ENCODE measurements around the gene KLC3.

Gene KLC3

GRCh38 chr19:45314708-45315245, 25.8 kb upstream of the KLC3 start:
- Histone ChIP-seq H2AK5ac (ENCODE audit: low read length, severe bottlenecking) (no peak overlapping the region), H3K4me1 (ENCODE audit: control insufficient read depth, insufficient read depth, low read depth, low read length) (peaks cover 2% of the 10 kb centered on the region), H3K4ac (ENCODE audit: low read depth in 1 of 2, low read length in 2 of 2) (no peak overlapping the region), H3K4me2 (ENCODE audit: low read length, poor library complexity, severe bottlenecking) (no peak overlapping the region), H3K36me3 (ENCODE audit: control insufficient read depth in 1 of 2, insufficient read depth in 2 of 2, low read depth in 1 of 2, low read length in 2 of 2) (no peaks in the 10 kb centered on the region), H4K8ac (ENCODE audit: low read length) (no peak overlapping the region), H2BK15ac (ENCODE audit: low read depth, poor library complexity, severe bottlenecking) (no peak overlapping the region), H2BK120ac (ENCODE audit: low read depth, low read length) (no peak overlapping the region), H2AFZ (ENCODE audit: low read depth, low read length) (peak overlapping the region; percentile 42), H3K79me1 (replicated peaks; ENCODE audit: low read length, poor library complexity, severe bottlenecking) (no peaks in the 10 kb centered on the region), H2BK5ac (ENCODE audit: low read depth, low read length, poor library complexity, severe bottlenecking) (no peak overlapping the region), H3K9me3 (ENCODE audit: control insufficient read depth, low read length) (no peaks in the 10 kb centered on the region), H3K23ac (ENCODE audit: low read length in 2 of 2) (no peak overlapping the region), H3K27me3 (ENCODE audit: control insufficient read depth in 1 of 2, insufficient read depth in 1 of 2, low read length in 2 of 2) (peaks cover 21 to 55% of the 10 kb centered on the region in 2 experiments), H3K14ac (ENCODE audit: low read length in 2 of 2) (no peak overlapping the region), H3K18ac (ENCODE audit: low read depth in 1 of 2, low read length in 2 of 2) (no peak overlapping the region), H2BK12ac (ENCODE audit: low read length in 2 of 2) (no peak overlapping the region), H3K27ac (ENCODE audit: low read length, poor library complexity, severe bottlenecking) (no peak overlapping the region), H3K4me3 (ENCODE audit: insufficient read depth in 1 of 2, low read depth in 1 of 2, low read length in 2 of 2) (no peak overlapping the region), H3K9ac (ENCODE audit: low read length) (no peak overlapping the region), H4K91ac (ENCODE audit: low read length) (no peak overlapping the region)
- DNase-seq = no peak
- 85% methylated on average over 8 of the region's 8 CpGs for WGBS

DNA sequence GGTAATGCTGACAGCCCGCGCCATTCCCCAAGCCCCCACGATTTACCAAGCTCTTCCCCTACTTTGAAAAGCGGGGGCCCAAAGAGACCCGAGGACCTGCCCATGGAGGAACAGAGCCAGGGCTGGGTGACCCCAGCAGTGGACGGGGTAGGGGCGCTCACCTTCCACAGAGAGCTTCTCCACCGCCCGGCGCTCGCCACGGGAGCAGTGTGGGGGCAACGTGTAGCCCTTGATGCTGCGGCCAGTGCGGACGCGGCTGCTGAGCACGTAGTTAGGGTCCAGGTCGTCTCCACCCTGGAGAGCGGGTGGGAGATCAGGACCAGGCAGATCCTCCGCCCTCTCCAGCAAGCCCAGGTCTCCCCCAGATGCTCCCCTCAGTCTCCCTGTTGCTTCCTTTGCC, 25.2 kb upstream of the KLC3 start:
- H3K4me1 ChIP-seq (ENCODE audit: control insufficient read depth, insufficient read depth, low read depth, low read length) = peaks cover 2% of the 10 kb centered on the region
- no peak overlapping the region for H3K4ac ChIP-seq (ENCODE audit: low read depth in 1 of 2, low read length in 2 of 2)
- H2BK15ac ChIP-seq (ENCODE audit: low read depth, poor library complexity, severe bottlenecking) = no peak overlapping the region
- H3K4me3 ChIP-seq (ENCODE audit: insufficient read depth in 1 of 2, low read depth in 1 of 2, low read length in 2 of 2) = no peak overlapping the region
- no peaks in the 10 kb centered on the region for H3K36me3 ChIP-seq (ENCODE audit: control insufficient read depth in 1 of 2, insufficient read depth in 2 of 2, low read depth in 1 of 2, low read length in 2 of 2)
- H3K14ac ChIP-seq (ENCODE audit: low read length in 2 of 2) = no peak overlapping the region
- no peak overlapping the region for H3K23ac ChIP-seq (ENCODE audit: low read length in 2 of 2)
- no peaks in the 10 kb centered on the region for H3K9me3 ChIP-seq (ENCODE audit: control insufficient read depth, low read length)
- no peak overlapping the region for H2BK5ac ChIP-seq (ENCODE audit: low read depth, low read length, poor library complexity, severe bottlenecking)
- no peak overlapping the region for H3K9ac ChIP-seq (ENCODE audit: low read length)
- H3K18ac ChIP-seq (ENCODE audit: low read depth in 1 of 2, low read length in 2 of 2) = peak overlapping the region in 1 of 2 experiments; percentile 34
- H2AK5ac ChIP-seq (ENCODE audit: low read length, severe bottlenecking) = no peak overlapping the region
- H2BK12ac ChIP-seq (ENCODE audit: low read length in 2 of 2) = no peak overlapping the region
- H2AFZ ChIP-seq (ENCODE audit: low read depth, low read length) = no peak overlapping the region
- H3K27me3 ChIP-seq (ENCODE audit: control insufficient read depth in 1 of 2, insufficient read depth in 1 of 2, low read length in 2 of 2) = peaks cover 21 to 55% of the 10 kb centered on the region in 2 experiments
- no peak for DNase-seq
- no peaks in the 10 kb centered on the region for H3K79me1 ChIP-seq (replicated peaks; ENCODE audit: low read length, poor library complexity, severe bottlenecking)
- no peak overlapping the region for H2BK120ac ChIP-seq (ENCODE audit: low read depth, low read length)
- H3K4me2 ChIP-seq (ENCODE audit: low read length, poor library complexity, severe bottlenecking) = no peak overlapping the region
- no peak overlapping the region for H4K91ac ChIP-seq (ENCODE audit: low read length)
- WGBS = 75% methylated on average over 21 of the region's 21 CpGs
- no peak overlapping the region for H4K8ac ChIP-seq (ENCODE audit: low read length)
- no peak overlapping the region for H3K27ac ChIP-seq (ENCODE audit: low read length, poor library complexity, severe bottlenecking)

- Histone ChIP-seq H2AFZ (ENCODE audit: low read depth, low read length) (no peak overlapping the region), H4K8ac (ENCODE audit: low read length) (no peak overlapping the region), H4K91ac (ENCODE audit: low read length) (no peak overlapping the region), H2BK15ac (ENCODE audit: low read depth, poor library complexity, severe bottlenecking) (no peak overlapping the region), H3K36me3 (ENCODE audit: control insufficient read depth in 1 of 2, insufficient read depth in 2 of 2, low read depth in 1 of 2, low read length in 2 of 2) (no peaks in the 10 kb centered on the region), H2BK12ac (ENCODE audit: low read length in 2 of 2) (no peak overlapping the region), H3K14ac (ENCODE audit: low read length in 2 of 2) (no peak overlapping the region), H3K4me1 (ENCODE audit: control insufficient read depth, insufficient read depth, low read depth, low read length) (peaks cover 10% of the 10 kb centered on the region), H3K4ac (ENCODE audit: low read depth in 1 of 2, low read length in 2 of 2) (no peak overlapping the region), H3K4me3 (ENCODE audit: insufficient read depth in 1 of 2, low read depth in 1 of 2, low read length in 2 of 2) (no peak overlapping the region), H3K27me3 (ENCODE audit: control insufficient read depth in 1 of 2, insufficient read depth in 1 of 2, low read length in 2 of 2) (peaks cover 34 to 51% of the 10 kb centered on the region in 2 experiments), H3K27ac (ENCODE audit: low read length, poor library complexity, severe bottlenecking) (no peak overlapping the region), H3K4me2 (ENCODE audit: low read length, poor library complexity, severe bottlenecking) (no peak overlapping the region), H3K23ac (ENCODE audit: low read length in 2 of 2) (no peak overlapping the region), H2BK5ac (ENCODE audit: low read depth, low read length, poor library complexity, severe bottlenecking) (no peak overlapping the region), H3K9ac (ENCODE audit: low read length) (no peak overlapping the region), H2AK5ac (ENCODE audit: low read length, severe bottlenecking) (no peak overlapping the region), H3K18ac (ENCODE audit: low read depth in 1 of 2, low read length in 2 of 2) (no peak overlapping the region), H3K9me3 (ENCODE audit: control insufficient read depth, low read length) (no peaks in the 10 kb centered on the region), H3K79me1 (replicated peaks; ENCODE audit: low read length, poor library complexity, severe bottlenecking) (no peaks in the 10 kb centered on the region), H2BK120ac (ENCODE audit: low read depth, low read length) (no peak overlapping the region)
- WGBS = 90% methylated on average over 12 of the region's 12 CpGs
- DNase-seq = no peak
Measured at GRCh38 chr19:45320997-45321775, 19.4 kb upstream of the KLC3 start.

- Histone ChIP-seq H3K27ac (ENCODE audit: low read length, poor library complexity, severe bottlenecking) (no peak overlapping the region), H3K4ac (ENCODE audit: low read depth in 1 of 2, low read length in 2 of 2) (no peak overlapping the region), H3K4me3 (ENCODE audit: insufficient read depth in 1 of 2, low read depth in 1 of 2, low read length in 2 of 2) (no peak overlapping the region), H2AK5ac (ENCODE audit: low read length, severe bottlenecking) (no peak overlapping the region), H3K23ac (ENCODE audit: low read length in 2 of 2) (no peak overlapping the region), H3K27me3 (ENCODE audit: control insufficient read depth in 1 of 2, insufficient read depth in 1 of 2, low read length in 2 of 2) (peaks cover 29 to 46% of the 10 kb centered on the region in 2 experiments), H3K4me2 (ENCODE audit: low read length, poor library complexity, severe bottlenecking) (no peak overlapping the region), H2BK15ac (ENCODE audit: low read depth, poor library complexity, severe bottlenecking) (no peak overlapping the region), H2BK5ac (ENCODE audit: low read depth, low read length, poor library complexity, severe bottlenecking) (no peak overlapping the region), H3K9me3 (ENCODE audit: control insufficient read depth, low read length) (no peaks in the 10 kb centered on the region), H3K4me1 (ENCODE audit: control insufficient read depth, insufficient read depth, low read depth, low read length) (peaks cover 14% of the 10 kb centered on the region), H2BK12ac (ENCODE audit: low read length in 2 of 2) (no peak overlapping the region), H2AFZ (ENCODE audit: low read depth, low read length) (no peak overlapping the region), H3K9ac (ENCODE audit: low read length) (no peak overlapping the region), H3K79me1 (replicated peaks; ENCODE audit: low read length, poor library complexity, severe bottlenecking) (no peaks in the 10 kb centered on the region), H4K91ac (ENCODE audit: low read length) (no peak overlapping the region), H3K18ac (ENCODE audit: low read depth in 1 of 2, low read length in 2 of 2) (no peak overlapping the region), H3K14ac (ENCODE audit: low read length in 2 of 2) (no peak overlapping the region), H3K36me3 (ENCODE audit: control insufficient read depth in 1 of 2, insufficient read depth in 2 of 2, low read depth in 1 of 2, low read length in 2 of 2) (no peaks in the 10 kb centered on the region), H4K8ac (ENCODE audit: low read length) (no peak overlapping the region), H2BK120ac (ENCODE audit: low read depth, low read length) (no peak overlapping the region)
- 82% methylated on average over 6 of the region's 7 CpGs for WGBS
- DNase-seq = no peak
Measured at GRCh38 chr19:45321848-45322247, 18.7 kb upstream of the KLC3 start.
